NCI-H526 treated with DMSO at 0.1 percent for 48 hours (cell line): ENCODE measurements around the gene NUDT12.

ENCODE experiments used
- DNase-seq: peaks from one replicate; lab custom pipeline; 2025; lab: John Stamatoyannopoulos, UW

NUDT12 gene

GRCh38 chr5:103541114-103541513 is 21.5 kb downstream of the NUDT12 start:
- DNase-seq: no peak

GRCh38 chr5:103539376-103540330 is 22.9 kb downstream of the NUDT12 start:
- no peak for DNase-seq

- no peak for DNase-seq
Observed at GRCh38 chr5:103532086-103532734, 30.4 kb downstream of the NUDT12 start.

GRCh38 chr5:103526164-103526915 is 36.2 kb downstream of the NUDT12 start:
- no peak for DNase-seq

DNA sequence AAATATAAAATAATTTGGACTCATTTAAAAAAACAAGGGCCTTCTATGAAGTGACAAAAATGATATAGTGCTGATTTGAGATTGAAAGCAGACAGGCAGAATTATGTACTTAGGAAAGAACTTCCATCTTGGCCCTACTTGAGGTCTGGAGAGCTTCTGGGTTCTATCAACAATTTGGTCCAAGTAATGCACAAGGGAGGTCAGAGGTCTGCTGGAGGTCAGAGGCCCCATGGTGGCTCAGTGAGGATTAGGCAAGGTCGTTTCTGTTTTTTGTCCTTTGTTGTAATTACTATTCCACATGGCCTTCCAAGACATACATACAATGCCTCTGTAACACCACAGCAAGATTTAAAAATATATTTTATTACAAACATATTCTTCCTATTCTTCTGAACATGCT is 37.2 kb downstream of the NUDT12 start:
- no peak for DNase-seq

DNA sequence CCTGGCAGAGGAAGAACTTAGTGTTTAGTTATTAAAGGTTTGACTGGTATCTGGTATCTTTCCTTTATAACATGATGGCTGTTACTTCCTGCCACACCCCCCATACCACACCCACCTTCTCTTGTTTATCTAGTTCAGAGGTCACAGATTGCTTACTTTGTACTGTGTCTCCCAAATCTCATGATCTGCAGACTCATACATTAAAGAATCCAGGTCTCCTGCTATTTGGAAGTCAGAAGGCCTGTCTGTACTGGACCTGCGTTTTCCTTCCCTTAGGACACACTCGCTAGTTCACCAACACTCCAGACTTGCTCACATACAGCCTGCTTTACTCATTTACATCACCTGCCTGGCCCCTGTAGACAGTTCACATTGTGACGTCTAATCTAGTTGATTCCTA is 39.3 kb downstream of the NUDT12 start:
- DNase-seq: no peak

DNA sequence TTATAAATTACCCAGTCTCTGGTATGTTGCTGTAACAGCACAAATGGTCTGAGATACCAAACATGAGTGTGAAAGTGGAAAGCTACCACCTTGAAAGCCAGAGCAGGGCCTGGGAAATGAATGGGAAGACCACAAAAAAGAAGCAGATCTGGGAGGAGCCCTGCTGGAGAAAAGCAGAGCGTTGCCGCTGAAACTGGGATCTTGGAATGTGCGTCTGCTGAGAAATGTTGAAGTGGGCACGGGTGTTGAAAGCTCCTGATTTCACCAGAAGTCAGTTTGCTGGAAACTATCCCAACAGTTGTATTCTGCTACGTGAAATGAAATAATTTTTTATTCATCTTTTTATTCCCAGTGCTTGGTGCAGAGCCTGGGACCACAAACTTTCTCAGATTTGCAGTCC is 40.0 kb downstream of the NUDT12 start:
- DNase-seq: no peak

GRCh38 chr5:103519550-103519949 is 43.0 kb downstream of the NUDT12 start:
- no peak for DNase-seq

- DNase-seq: no peak
Observed at GRCh38 chr5:103514371-103514770, 48.2 kb downstream of the NUDT12 start.

DNA sequence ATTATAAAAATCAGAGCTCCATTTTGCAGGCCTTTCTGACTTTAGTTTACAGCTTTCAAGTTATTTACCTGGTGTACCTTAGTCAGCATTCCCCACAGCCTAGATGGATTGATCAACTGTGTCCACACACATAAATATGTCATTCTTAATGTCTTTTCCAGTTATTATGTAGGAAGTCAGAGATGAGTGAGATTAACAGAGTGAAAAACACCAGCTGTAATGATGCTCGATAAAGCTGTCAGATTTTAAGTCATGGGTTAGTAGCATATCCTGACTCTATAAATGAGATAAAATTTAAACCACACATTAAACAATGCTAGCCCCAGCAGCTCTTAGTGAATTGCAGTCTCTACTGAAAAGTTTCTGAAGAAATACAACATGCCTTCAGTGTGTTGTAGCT is 48.9 kb downstream of the NUDT12 start:
- DNase-seq: no peak

GRCh38 chr5:103512500-103512899 is 50.1 kb downstream of the NUDT12 start:
- DNase-seq: no peak

- no peak for DNase-seq
Observed at GRCh38 chr5:103511554-103511885, 51.1 kb downstream of the NUDT12 start.

DNA sequence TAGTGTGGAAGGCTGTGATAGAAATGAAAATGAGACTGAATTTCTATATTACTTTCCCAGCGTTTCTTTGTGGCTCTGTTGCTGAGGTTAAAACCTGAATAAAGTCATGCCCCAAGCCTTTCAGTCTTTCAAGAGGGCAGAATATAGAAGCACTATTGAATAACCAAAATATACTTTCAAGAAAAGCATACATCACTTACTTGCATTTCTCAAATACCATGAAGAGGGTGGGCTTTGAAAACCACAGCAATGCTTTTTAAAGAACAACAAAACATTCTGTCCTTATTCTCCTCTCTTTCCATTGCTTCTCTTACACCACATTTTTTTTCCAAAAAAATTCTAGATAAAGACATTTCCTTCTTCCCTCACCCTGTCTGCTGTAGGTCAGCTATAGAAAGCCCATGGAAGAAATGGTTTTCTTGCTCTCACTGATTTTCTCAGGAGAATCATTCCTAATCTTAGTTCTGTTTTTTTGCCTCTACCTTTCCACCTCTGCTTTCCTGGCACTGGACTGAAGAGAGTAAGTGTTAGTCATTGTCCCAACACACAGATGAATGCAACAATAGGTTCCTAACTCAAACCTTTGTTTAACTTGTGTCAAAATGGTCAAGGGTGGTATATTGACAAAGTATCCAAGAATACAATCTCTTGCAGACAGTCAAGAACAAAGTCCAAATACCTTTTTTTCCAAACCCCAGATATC is 51.6 kb downstream of the NUDT12 start:
- DNase-seq: no peak

- no peak for DNase-seq
Observed at GRCh38 chr5:103505581-103506305, 56.8 kb downstream of the NUDT12 start.

GRCh38 chr5:103503066-103503465 is 59.5 kb downstream of the NUDT12 start:
- peak; percentile 82 for DNase-seq

DNA sequence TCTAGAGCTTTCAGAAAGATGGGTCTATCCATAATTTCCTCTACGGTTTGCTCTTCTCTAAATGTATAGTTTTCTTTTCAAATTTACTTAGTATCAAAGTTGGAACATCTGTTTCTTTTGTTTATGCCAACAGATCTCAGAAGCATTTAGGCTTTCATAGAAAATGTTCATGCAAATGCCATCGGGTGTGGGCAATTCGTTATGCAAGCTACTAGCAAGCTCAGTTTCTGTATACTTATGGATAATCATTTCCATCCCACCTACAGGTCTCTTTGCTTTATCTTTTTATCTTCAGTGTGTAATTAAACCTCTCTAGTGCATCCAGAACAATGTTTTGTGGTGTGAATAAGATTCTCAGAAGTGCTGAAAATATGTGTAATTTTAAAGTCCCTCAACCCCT is 59.9 kb downstream of the NUDT12 start:
- peak; percentile 82 for DNase-seq
